ENCODE measurements around the gene OR8B4.

The OR8B4 gene

GRCh38 chr11:124380585-124380984 is 44.1 kb downstream of the OR8B4 start:
- TF ChIP-seq CTCF (IDR thresholded peaks at IDR 0.05; ENCODE audit: insufficient read depth, low read length, poor library complexity, severe bottlenecking), result no peak
- no peaks in the 10 kb centered on the region for H3K27me3 ChIP-seq (replicated peaks; ENCODE audit: control insufficient read depth, insufficient read depth, low read length)
- H3K36me3 ChIP-seq (ENCODE audit: control insufficient read depth, insufficient read depth, low read length), result no peaks in the 10 kb centered on the region
- H3K4me3 ChIP-seq (replicated peaks; ENCODE audit: low read depth, low read length), result no peak overlapping the region
- DNase-seq (ENCODE audit: extremely low read depth, insufficient read length), result no peak

DNA sequence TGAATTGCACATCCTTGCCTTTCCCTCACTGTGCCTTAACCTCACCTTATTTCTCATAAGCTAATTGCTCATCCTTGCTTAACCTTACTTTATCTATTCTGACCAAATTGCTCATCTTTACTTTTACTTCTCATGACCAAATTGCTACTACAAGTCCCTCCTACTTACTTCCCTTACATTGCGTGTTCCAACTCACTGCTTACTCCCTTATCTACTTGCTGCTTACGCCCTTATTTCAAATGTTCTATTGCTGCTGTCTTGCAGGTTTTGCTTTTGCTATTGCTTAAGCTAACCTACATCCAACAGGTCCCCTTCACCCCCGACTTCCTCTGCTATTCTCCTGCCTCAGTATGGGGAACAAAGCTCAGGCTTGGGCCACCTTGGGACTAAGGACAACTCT is 48.4 kb downstream of the OR8B4 start:
- Histone ChIP-seq H3K4me3 (replicated peaks; ENCODE audit: low read depth, low read length) (no peak overlapping the region), H3K27me3 (replicated peaks; ENCODE audit: control insufficient read depth, insufficient read depth, low read length) (no peaks in the 10 kb centered on the region; the same call in 1 of the 2 replicates), H3K36me3 (ENCODE audit: control insufficient read depth, insufficient read depth, low read length) (no peaks in the 10 kb centered on the region)
- DNase-seq (ENCODE audit: extremely low read depth, insufficient read length), result no peak
- no peak for TF ChIP-seq CTCF (IDR thresholded peaks at IDR 0.05; ENCODE audit: insufficient read depth, low read length, poor library complexity, severe bottlenecking)
